Epithelial cell of esophagus (primary cell): ENCODE results near the gene HBP1.

ENCODE experiments used
- DNase-seq: peaks from one replicate; pipeline ENCODE4 v3.0.0; 2010; ENCODE audit warnings: low read depth
- H3K4me3 ChIP-seq: 2 replicates; pipeline ENCODE4 v1.5.1; 2011; ENCODE audit warnings: mild to moderate bottlenecking, low read length, control low read depth
- TF ChIP-seq, protein P1 (sequence below): IDR thresholded peaks from 2 replicates; pipeline ENCODE4 v1.5.1; 2011; ENCODE audit warnings: low read depth, mild to moderate bottlenecking, low read length, control low read depth, inconsistent platforms; ENCODE audit not compliant: insufficient read depth; ENCODE audit errors: missing control alignments

Gene HBP1

GRCh38 chr7:107172276-107173032 lies 3.7 kb downstream of the HBP1 start:
- TF ChIP-seq, protein P1, sequence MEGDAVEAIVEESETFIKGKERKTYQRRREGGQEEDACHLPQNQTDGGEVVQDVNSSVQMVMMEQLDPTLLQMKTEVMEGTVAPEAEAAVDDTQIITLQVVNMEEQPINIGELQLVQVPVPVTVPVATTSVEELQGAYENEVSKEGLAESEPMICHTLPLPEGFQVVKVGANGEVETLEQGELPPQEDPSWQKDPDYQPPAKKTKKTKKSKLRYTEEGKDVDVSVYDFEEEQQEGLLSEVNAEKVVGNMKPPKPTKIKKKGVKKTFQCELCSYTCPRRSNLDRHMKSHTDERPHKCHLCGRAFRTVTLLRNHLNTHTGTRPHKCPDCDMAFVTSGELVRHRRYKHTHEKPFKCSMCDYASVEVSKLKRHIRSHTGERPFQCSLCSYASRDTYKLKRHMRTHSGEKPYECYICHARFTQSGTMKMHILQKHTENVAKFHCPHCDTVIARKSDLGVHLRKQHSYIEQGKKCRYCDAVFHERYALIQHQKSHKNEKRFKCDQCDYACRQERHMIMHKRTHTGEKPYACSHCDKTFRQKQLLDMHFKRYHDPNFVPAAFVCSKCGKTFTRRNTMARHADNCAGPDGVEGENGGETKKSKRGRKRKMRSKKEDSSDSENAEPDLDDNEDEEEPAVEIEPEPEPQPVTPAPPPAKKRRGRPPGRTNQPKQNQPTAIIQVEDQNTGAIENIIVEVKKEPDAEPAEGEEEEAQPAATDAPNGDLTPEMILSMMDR = no peak
- DNase-seq = no peak
- H3K4me3 ChIP-seq = no peak overlapping the region

GRCh38 chr7:107173191-107173590 lies 4.4 kb downstream of the HBP1 start:
- H3K4me3 ChIP-seq = no peak overlapping the region
- TF ChIP-seq, protein P1 = no peak
- no peak for DNase-seq

DNA sequence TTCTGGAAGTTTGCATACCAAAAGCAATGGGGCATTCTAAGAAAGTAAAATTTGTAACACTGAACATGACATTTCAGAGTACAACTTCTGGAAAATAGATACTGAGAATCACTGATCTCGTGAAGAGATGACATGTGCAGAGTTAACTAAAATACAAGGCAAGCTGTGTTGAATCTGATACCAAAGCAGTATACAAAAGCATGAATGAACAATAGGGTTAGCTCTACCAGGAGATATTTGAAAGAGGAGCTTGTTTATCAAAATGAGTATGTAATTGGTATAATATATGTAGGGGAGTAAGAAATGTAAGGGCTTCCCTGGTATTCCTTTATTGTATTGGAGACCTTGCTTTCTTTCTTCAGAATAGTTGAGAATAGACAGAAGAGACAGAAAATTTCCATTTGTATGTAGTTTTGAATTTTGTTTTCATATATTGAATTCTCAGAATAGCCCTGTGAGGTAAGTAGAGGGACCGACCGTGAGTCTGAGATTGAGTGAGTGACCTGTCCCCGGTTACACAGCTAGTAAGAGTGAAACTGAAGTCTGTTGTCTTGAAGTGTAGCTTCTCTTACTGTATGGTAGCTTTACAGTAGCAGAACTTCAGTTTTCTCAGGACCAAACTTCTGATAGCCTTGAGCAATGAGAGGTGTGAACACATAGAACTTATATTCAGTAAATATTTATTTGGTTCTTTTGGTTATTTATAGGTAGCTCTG lies 5.0 kb downstream of the HBP1 start:
- no peak for DNase-seq
- TF ChIP-seq, protein P1 = no peak
- H3K4me3 ChIP-seq = no peak overlapping the region

DNA sequence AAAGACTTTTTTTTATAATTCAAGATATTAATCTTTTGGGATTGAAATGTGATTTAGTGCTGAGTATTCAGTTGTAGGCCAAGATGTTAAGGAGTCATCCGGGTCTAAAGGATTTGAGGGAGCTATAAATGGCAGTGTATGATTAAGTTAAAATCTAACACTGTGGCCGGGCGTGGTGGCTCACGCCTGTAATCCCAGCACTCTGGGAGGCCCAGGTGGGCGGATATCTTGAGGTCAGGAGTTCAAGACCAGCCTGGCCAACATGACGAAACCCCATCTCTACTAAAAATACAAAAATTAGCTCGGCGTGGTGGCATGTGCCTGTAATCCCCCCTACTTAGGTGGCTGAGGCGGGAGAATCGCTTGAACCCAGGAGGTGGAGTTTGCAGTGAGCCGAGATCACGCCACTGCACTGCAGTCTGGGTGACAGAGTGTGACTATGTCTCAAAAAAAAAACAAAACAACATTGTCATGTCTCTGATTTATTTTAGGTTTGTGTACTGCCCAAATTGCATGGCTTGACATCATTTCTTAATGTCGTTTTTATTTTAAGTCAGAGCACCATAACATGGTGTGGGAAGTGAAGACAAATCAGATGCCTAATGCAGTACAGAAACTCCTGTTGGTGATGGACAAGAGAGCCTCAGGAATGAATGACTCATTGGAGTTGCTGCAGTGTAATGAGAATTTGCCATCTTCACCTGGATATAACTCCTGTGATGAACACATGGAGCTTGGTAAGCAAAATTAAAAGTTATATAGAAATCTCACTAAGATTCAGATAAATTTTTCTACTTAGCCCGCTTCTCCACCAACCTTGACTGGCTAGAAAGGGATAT lies 10.7 kb downstream of the HBP1 start:
- no peak overlapping the region for H3K4me3 ChIP-seq
- DNase-seq = peak; percentile 86
- TF ChIP-seq, protein P1 = no peak

DNA sequence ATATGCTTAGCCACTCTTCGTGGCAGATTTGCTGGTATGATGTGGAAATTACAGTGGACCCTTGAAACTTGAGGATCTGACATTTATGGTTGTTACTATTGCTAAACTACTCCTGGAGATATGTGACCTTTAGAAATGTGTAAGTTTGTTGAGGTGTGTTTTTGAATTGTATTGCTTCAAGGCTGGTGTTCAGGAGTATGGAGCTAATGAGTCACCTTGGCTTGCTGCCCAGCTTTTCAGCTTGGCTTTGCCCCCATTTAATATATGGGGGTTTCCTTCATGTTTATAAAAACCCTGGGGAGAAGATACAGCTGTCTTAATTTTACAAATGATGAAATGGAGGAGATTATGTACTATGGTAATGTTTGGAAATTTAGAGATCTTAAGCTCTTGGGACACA lies 11.6 kb downstream of the HBP1 start:
- peak; percentile 69 for DNase-seq
- H3K4me3 ChIP-seq = no peak overlapping the region
- TF ChIP-seq, protein P1 = no peak

DNA sequence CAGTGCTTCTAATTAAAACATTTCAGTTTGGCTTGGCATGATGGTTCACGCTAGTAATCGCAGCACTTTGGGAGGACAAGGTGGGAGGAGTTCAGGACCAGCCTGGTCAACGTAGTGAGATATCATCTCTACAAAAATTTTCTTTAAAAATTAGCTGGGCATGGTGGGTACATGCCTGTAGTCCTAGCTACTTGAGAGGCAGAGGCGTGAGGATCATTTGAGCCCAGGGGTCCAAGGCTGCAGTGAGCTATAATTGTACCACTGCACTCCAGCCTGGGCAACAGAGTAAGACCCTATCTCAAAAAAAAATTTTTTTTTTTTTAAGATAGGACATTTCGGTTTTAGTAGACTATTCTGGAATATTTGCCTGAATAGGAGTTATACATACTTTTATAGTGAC lies 12.4 kb downstream of the HBP1 start:
- DNase-seq = no peak
- H3K4me3 ChIP-seq = no peak overlapping the region
- TF ChIP-seq, protein P1 = no peak
